Natural killer cell (primary cell): ENCODE data around the gene RGS3. TPM values are rescaled to one million over a fixed set of nuclear protein-coding genes. Genes with fewer than 3 reads are reported as not detected.
A peak's percentile ranks its signal among the peaks of the same experiment; 100 is the strongest.

ENCODE experiments used
- ATAC-seq, 3 donors: fragments of 150-1000 bp in 2 of 3; fragments of 200-7000 bp in 1 of 3; cut with Tn5 transposase; 1 replicate in 1 of 3; 2 replicates in 2 of 3; pipeline ENCODE4 v1.10.0; 2021; ENCODE audit warnings: mild to moderate bottlenecking in 2 of 3, moderate library complexity in 2 of 3
- DNase-seq, 2 donors: peaks; one replicate each; pipeline versions ENCODE4 v3.0.0 to v3.0.0-alpha.2; 2013 to 2021; ENCODE audit warnings: mixed read lengths in 1 of 2
- H3K27ac ChIP-seq: one replicate; pipeline ENCODE4 v1.5.1; 2013; ENCODE audit warnings: mild to moderate bottlenecking, low read length
- H3K27me3 ChIP-seq: one replicate; pipeline ENCODE4 v1.6.1; 2013; ENCODE audit warnings: low read length; ENCODE audit not compliant: control insufficient read depth, insufficient read depth
- H3K36me3 ChIP-seq: one replicate; pipeline ENCODE4 v1.6.1; 2013; ENCODE audit warnings: low read length; ENCODE audit not compliant: control insufficient read depth, insufficient read depth
- H3K4me1 ChIP-seq: one replicate; pipeline ENCODE4 v1.6.1; 2013; ENCODE audit warnings: low read length; ENCODE audit not compliant: control insufficient read depth, insufficient read depth
- H3K4me3 ChIP-seq: one replicate; pipeline ENCODE4 v1.5.1; 2013; ENCODE audit warnings: low read length
- H3K9me3 ChIP-seq: one replicate; pipeline ENCODE4 v1.6.1; 2013; ENCODE audit warnings: low read length; ENCODE audit not compliant: control insufficient read depth, insufficient read depth
- H3K27ac Mint-ChIP-seq, 2 donors: one replicate each; pipeline ENCODE4 v1.8.0; 2022; ENCODE audit warnings: mild to moderate bottlenecking in 2 of 2, mixed read lengths in 2 of 2, moderate library complexity in 1 of 2
- H3K27me3 Mint-ChIP-seq, 2 donors: one replicate each; pipeline ENCODE4 v1.8.0; 2022; ENCODE audit warnings: low read depth in 2 of 2, mixed read lengths in 2 of 2
- H3K36me3 Mint-ChIP-seq: one replicate; pipeline ENCODE4 v1.8.0; 2022; ENCODE audit warnings: mixed read lengths
- H3K4me1 Mint-ChIP-seq, 2 donors: one replicate each; pipeline ENCODE4 v1.8.0; 2022; ENCODE audit warnings: mixed read lengths in 2 of 2
- H3K4me3 Mint-ChIP-seq: one replicate; pipeline ENCODE4 v1.8.0; 2022; ENCODE audit warnings: mild to moderate bottlenecking, moderate library complexity, mixed read lengths
- H3K9me3 Mint-ChIP-seq, 2 donors: one replicate each; pipeline ENCODE4 v1.8.0; 2022; ENCODE audit warnings: mixed read lengths in 2 of 2
- WGBS: methylation state at CpG from one replicate; pipeline ENCODE4 v1.1.7; 2013; ENCODE audit warnings: missing lambda C conversion rate; ENCODE audit not compliant: insufficient coverage; 5-methylcytosine and 5-hydroxymethylcytosine counted together
- intact Hi-C: fragments of 100-400 bp; cut with micrococcal nuclease; formaldehyde crosslinking; loops from one replicate; pipeline ENCODE4 v1.14.2; 2022
- total RNA-seq, 4 donors: library from RNA; stranded (reverse); fragments of 120-200 nt in 1 of 4; gene quantifications; one replicate each; pipeline versions ENCODE4 v1.2.3 to v1.2.4, GENCODE V29; 2013 to 2022
- TF ChIP-seq, protein P1 (sequence below): fragments of 200-600 bp; IDR thresholded peaks from one replicate; pipeline ENCODE4 v1.8.0; 2022; ENCODE audit warnings: antibody characterized with exemption

RGS3 gene
- total RNA-seq, 3 donors from 2014 or later (not counting 1 experiment from before 2014, with no cell fraction given): 148 to 269 (median 190) TPM

- Mint-ChIP-seq H3K36me3 (no peaks in the 10 kb centered on the region), H3K4me1 (peaks cover 82 to 95% of the 10 kb centered on the region in 2 donors), H3K9me3 (no peaks in the 10 kb centered on the region), H3K4me3 (no peak overlapping the region), H3K27me3 (no peaks in the 10 kb centered on the region), H3K27ac (peak overlapping the region; percentile 92 to 93)
- H3K4me3 ChIP-seq: no peak overlapping the region
- DNase-seq (no peak), ATAC-seq (no peak)
- H3K36me3 ChIP-seq: peaks cover 8% of the 10 kb centered on the region
- 94% methylated on average over 7 of the region's 7 CpGs for WGBS
- no peaks in the 10 kb centered on the region for H3K27me3 ChIP-seq
- no peak overlapping the region for H3K27ac ChIP-seq
- H3K9me3 ChIP-seq: no peaks in the 10 kb centered on the region
- peaks cover 81% of the 10 kb centered on the region for H3K4me1 ChIP-seq
- intact Hi-C loops: no loop called here
- TF ChIP-seq, protein P1, sequence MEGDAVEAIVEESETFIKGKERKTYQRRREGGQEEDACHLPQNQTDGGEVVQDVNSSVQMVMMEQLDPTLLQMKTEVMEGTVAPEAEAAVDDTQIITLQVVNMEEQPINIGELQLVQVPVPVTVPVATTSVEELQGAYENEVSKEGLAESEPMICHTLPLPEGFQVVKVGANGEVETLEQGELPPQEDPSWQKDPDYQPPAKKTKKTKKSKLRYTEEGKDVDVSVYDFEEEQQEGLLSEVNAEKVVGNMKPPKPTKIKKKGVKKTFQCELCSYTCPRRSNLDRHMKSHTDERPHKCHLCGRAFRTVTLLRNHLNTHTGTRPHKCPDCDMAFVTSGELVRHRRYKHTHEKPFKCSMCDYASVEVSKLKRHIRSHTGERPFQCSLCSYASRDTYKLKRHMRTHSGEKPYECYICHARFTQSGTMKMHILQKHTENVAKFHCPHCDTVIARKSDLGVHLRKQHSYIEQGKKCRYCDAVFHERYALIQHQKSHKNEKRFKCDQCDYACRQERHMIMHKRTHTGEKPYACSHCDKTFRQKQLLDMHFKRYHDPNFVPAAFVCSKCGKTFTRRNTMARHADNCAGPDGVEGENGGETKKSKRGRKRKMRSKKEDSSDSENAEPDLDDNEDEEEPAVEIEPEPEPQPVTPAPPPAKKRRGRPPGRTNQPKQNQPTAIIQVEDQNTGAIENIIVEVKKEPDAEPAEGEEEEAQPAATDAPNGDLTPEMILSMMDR: no peak
Observed at GRCh38 chr9:113558632-113559502, 95.3 kb downstream of the RGS3 start.

DNA sequence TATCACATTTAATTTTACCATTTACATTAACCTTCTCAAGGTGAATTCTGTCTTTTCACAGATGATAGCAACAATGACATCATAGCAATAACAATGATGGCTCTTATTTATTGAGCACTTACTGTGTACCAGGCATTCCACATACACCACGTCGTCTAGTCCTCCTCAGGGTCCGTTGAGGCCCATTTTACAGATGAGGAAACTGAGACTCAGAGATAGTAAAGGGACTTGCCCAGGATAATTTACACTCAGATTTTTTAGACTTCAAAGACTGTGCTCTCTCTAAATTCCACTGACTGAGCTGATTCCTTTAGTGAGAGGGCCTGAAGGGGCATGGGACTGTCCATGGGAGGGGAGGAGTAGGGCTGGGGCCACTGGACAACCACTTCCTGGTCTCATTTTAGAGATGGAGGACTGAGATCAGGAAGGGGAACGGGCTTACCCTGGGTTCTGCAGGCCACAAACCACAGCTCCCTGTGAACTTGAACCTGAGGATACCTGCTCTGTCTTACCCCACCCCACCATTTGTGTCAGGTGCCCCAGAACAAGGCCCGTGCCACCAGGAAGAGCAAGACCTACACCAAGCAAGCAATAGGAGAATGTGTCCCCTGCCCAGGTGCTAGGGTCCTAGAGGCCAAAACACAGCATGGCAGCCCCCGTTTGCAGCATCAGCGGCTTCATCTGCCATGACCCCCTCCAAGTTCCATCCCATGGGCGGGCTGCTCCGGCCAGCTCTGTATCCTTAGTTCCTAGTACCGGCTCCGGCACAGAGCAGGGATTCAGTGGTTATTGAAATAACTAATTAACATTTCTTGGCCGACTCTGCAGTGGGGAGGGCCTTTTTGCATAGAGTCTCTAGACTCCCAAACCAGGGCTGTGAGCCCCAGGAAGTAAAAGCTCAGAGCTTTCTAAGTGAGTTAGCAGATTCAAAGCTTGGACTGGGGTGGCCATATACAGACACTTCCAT is 96.6 kb downstream of the RGS3 start:
- DNase-seq (no peak), ATAC-seq (no peak)
- Histone ChIP-seq H3K9me3 (no peaks in the 10 kb centered on the region), H3K36me3 (peaks cover 8% of the 10 kb centered on the region), H3K27me3 (no peaks in the 10 kb centered on the region), H3K4me1 (peaks cover 88% of the 10 kb centered on the region), H3K4me3 (no peak overlapping the region), H3K27ac (no peak overlapping the region)
- Mint-ChIP-seq H3K27me3 (no peaks in the 10 kb centered on the region), H3K36me3 (no peaks in the 10 kb centered on the region), H3K27ac (peak overlapping the region; percentile 92 to 93), H3K4me1 (peaks cover 85 to 95% of the 10 kb centered on the region in 2 donors), H3K4me3 (no peak overlapping the region), H3K9me3 (no peaks in the 10 kb centered on the region)
- TF ChIP-seq, protein P1: no peak
- 85% methylated on average over 12 of the region's 12 CpGs for WGBS
- intact Hi-C loops: no loop called here

- H3K27ac ChIP-seq: no peak overlapping the region
- Mint-ChIP-seq H3K27ac (peak overlapping the region; percentile 92 to 93), H3K9me3 (no peaks in the 10 kb centered on the region), H3K4me1 (peaks cover 82 to 97% of the 10 kb centered on the region in 2 donors), H3K4me3 (no peak overlapping the region), H3K36me3 (no peaks in the 10 kb centered on the region), H3K27me3 (no peaks in the 10 kb centered on the region)
- no peaks in the 10 kb centered on the region for H3K9me3 ChIP-seq
- H3K4me1 ChIP-seq: peaks cover 94% of the 10 kb centered on the region
- TF ChIP-seq, protein P1: no peak
- no peaks in the 10 kb centered on the region for H3K27me3 ChIP-seq
- ATAC-seq (no peak), DNase-seq (no peak)
- 95% methylated on average over 2 of the region's 2 CpGs for WGBS
- intact Hi-C loops: no loop called here
- H3K4me3 ChIP-seq: no peak overlapping the region
- H3K36me3 ChIP-seq: peaks cover 12% of the 10 kb centered on the region
Observed at GRCh38 chr9:113562653-113563381, 99.3 kb downstream of the RGS3 start.
